HepG2 (cell line): ENCODE results near the gene PNP. TPM values are rescaled to one million over a fixed set of nuclear protein-coding genes. Genes with fewer than 3 reads are reported as not detected.
A peak's percentile ranks its signal among the peaks of the same experiment; 100 is the strongest.

Experiments used
- ATAC-seq: fragments of 200-7000 bp; cut with Tn5 transposase; 3 replicates; pipeline ENCODE4 v1.9.1; 2020; ENCODE audit warnings: mild to moderate bottlenecking, moderate library complexity
- BruUV-seq: library from RNA; stranded (reverse); fragments of 400-500 nt; replicated peaks from 2 replicates; lab custom pipeline; 2021; lab: Mats Ljungman, UMichigan
- CTCF ChIA-PET: fragments of 300-600 bp; formaldehyde crosslinking; extraction: SDS; loops from one replicate; lab custom pipeline; 2021; ENCODE audit warnings: low total read pairs, inconsistent platforms, low intra/inter-chr PET ratio; lab: Yijun Ruan, JAX
- POLR2A ChIA-PET: fragments of 350-600 bp; sonication (Branson Sonifier 250); formaldehyde crosslinking; loops from one replicate; lab custom pipeline; 2020; ENCODE audit warnings: antibody characterized with exemption, inconsistent platforms; lab: Yijun Ruan, JAX
- DNase-seq: peaks from one replicate; pipeline ENCODE4 v3.0.0-alpha.2; 2015; ENCODE audit warnings: low spot score
- FAIRE-seq: peaks from 3 replicates; lab custom pipeline; 2011; peaks lifted over from hg19 to GRCh38; lab: Jason Lieb, UNC
- H2AFZ ChIP-seq: one replicate; pipeline ENCODE4 v1.6.1; 2011; ENCODE audit warnings: low read length, inconsistent platforms
- H3K27ac ChIP-seq: fragments of 300-600 bp; 3 replicates; pipeline ENCODE4 v1.8.0; 2011; ENCODE audit warnings: mixed run types, mild to moderate bottlenecking, mixed read lengths, low read length, inconsistent platforms; ENCODE audit not compliant: insufficient read depth; ENCODE audit errors: extremely low read length
- H3K27me3 ChIP-seq, 2 experiments: fragments of 200-600 bp in 1 of 2; 2 replicates in 1 of 2; 3 replicates in 1 of 2; pipeline versions ENCODE4 v1.6.0 to v1.8.0; 2011; ENCODE audit warnings: low read length in 2 of 2, mild to moderate bottlenecking in 2 of 2, moderate library complexity in 2 of 2, inconsistent platforms in 1 of 2; ENCODE audit not compliant: insufficient read depth in 2 of 2, control insufficient read depth in 1 of 2
- H3K36me3 ChIP-seq, 2 experiments: fragments of 200-600 bp in 1 of 2; replicated peaks in 1 of 2; 2 replicates in 1 of 2; 3 replicates in 1 of 2; pipeline versions ENCODE4 v1.5.1 to v1.8.0; 2011; ENCODE audit warnings: low read length in 2 of 2, inconsistent platforms in 1 of 2; ENCODE audit not compliant: insufficient read depth in 2 of 2, control insufficient read depth in 1 of 2
- H3K4me1 ChIP-seq: 2 replicates; pipeline ENCODE4 v1.5.1; 2012; ENCODE audit warnings: low read length, inconsistent platforms; ENCODE audit not compliant: insufficient read depth
- H3K4me2 ChIP-seq: 2 replicates; pipeline ENCODE4 v1.6.0; 2011; ENCODE audit warnings: low read depth, low read length, inconsistent platforms
- H3K4me3 ChIP-seq, 3 experiments: fragments of 200-600 bp in 1 of 3; sonication (generic), shearing (Covaris generic) in 1 of 3; replicated peaks in 1 of 3; 2 replicates each; pipeline ENCODE4 v1.5.1; 2011 to 2016; ENCODE audit warnings: low read length in 3 of 3, inconsistent platforms in 2 of 3, low read depth in 2 of 3, mild to moderate bottlenecking in 2 of 3, control low read depth in 1 of 3, mixed read lengths in 1 of 3; ENCODE audit not compliant: insufficient read depth in 1 of 3
- H3K79me2 ChIP-seq: one replicate; pipeline ENCODE4 v1.6.1; 2011; ENCODE audit warnings: low read length, inconsistent platforms; ENCODE audit not compliant: insufficient read depth
- H3K9ac ChIP-seq: 2 replicates; pipeline ENCODE4 v1.6.0; 2011; ENCODE audit warnings: mild to moderate bottlenecking, low read depth, low read length, inconsistent platforms; ENCODE audit not compliant: insufficient read depth
- H3K9me3 ChIP-seq: 2 replicates; pipeline ENCODE4 v1.5.1; 2012; ENCODE audit warnings: mild to moderate bottlenecking, low read length
- H4K20me1 ChIP-seq: 2 replicates; pipeline ENCODE4 v1.6.0; 2011; ENCODE audit warnings: inconsistent platforms, mild to moderate bottlenecking, low read length, moderate library complexity; ENCODE audit not compliant: insufficient read depth
- ARNT ChIP-seq: fragments of 450-650 bp; IDR thresholded peaks from 2 replicates; pipeline ENCODE4 v1.6.1; 2017
- CC2D1A ChIP-seq: sonication (generic); formaldehyde crosslinking; IDR thresholded peaks from 2 replicates; pipeline ENCODE4 v1.8.1; 2023; ENCODE audit warnings: mild to moderate bottlenecking, missing genetic modification reagents
- CEBPG ChIP-seq: IDR thresholded peaks from 2 replicates; pipeline ENCODE4 v1.6.1; 2016
- DMAP1 ChIP-seq: IDR thresholded peaks from 2 replicates; pipeline ENCODE4 v1.6.1; 2016
- HMGA1 ChIP-seq: sonication (generic); formaldehyde crosslinking; conservative IDR thresholded peaks from 2 replicates; pipeline ENCODE4 v1.4.0; 2020; ENCODE audit warnings: missing genetic modification reagents
- KLF9 ChIP-seq: IDR thresholded peaks from 2 replicates; pipeline ENCODE4 v1.6.1; 2016; ENCODE audit warnings: low read depth
- MAFF ChIP-seq: IDR thresholded peaks from 2 replicates; pipeline ENCODE4 v1.6.1; 2011; ENCODE audit warnings: low read depth, low read length, improper control_type of control experiment
- MAFK ChIP-seq, 2 experiments: IDR thresholded peaks in 1 of 2; conservative IDR thresholded peaks in 1 of 2; 2 replicates each; pipeline ENCODE4 v1.6.1; 2011; ENCODE audit warnings: improper control_type of control experiment in 2 of 2, low read length in 2 of 2
- MIXL1 ChIP-seq: IDR thresholded peaks from 2 replicates; pipeline ENCODE4 v1.6.1; 2016
- NFE2L2 ChIP-seq: fragments of 150-350 bp; IDR thresholded peaks from 2 replicates; pipeline ENCODE4 v1.6.1; 2014; ENCODE audit warnings: low read length
- PAX8 ChIP-seq: sonication (generic); formaldehyde crosslinking; IDR thresholded peaks from 2 replicates; pipeline ENCODE4 v1.8.0; 2022; ENCODE audit warnings: mild to moderate bottlenecking, missing genetic modification reagents, borderline replicate concordance
- RFXANK ChIP-seq: IDR thresholded peaks from 2 replicates; pipeline ENCODE4 v1.6.1; 2016
- SYNCRIP ChIP-seq: fragments of 200-400 bp; formaldehyde crosslinking; IDR thresholded peaks from 2 replicates; pipeline ENCODE4 v1.6.1; 2018; ENCODE audit warnings: mild to moderate bottlenecking, low read depth, low read length; ENCODE audit not compliant: insufficient read depth
- TOPORS ChIP-seq: sonication (generic); formaldehyde crosslinking; IDR thresholded peaks from 2 replicates; pipeline ENCODE4 v1.8.0; 2023; ENCODE audit warnings: mild to moderate bottlenecking, missing genetic modification reagents
- ZBTB20 ChIP-seq: sonication (generic); formaldehyde crosslinking; IDR thresholded peaks from 2 replicates; pipeline ENCODE4 v1.8.1; 2023; ENCODE audit warnings: missing genetic modification reagents, low read depth, mild to moderate bottlenecking, borderline replicate concordance
- ZNF644 ChIP-seq: IDR thresholded peaks from 2 replicates; pipeline ENCODE4 v1.6.1; 2016; ENCODE audit warnings: low read depth
- WGBS: methylation state at CpG from one replicate; pipeline ENCODE4 v1.1.6; 2017; ENCODE audit warnings: low lambda C conversion rate; 5-methylcytosine and 5-hydroxymethylcytosine counted together
- in situ Hi-C: cut with HindIII; loops from 2 replicates; pipeline ENCODE4 v1.10.0; 2017; ENCODE audit warnings: low pct_unique_long_range_greater_than_20kb; ENCODE audit not compliant: extremely low pct_ligation_motif_present
- intact Hi-C: fragments of 100-400 bp; cut with micrococcal nuclease; formaldehyde crosslinking; loops from one replicate; pipeline ENCODE4 v1.10.0; 2022; ENCODE audit not compliant: unreplicated experiment
- polyA plus RNA-seq, 8 experiments: library from polyadenylated mRNA; depleted of rRNA in 3 of 8; stranded (reverse) in 7 of 8; unstranded in 1 of 8; fragments of >200 nt; fragmentation: Illumina TruSeq in 4 of 8; extraction: Trizol in 4 of 8; gene quantifications; 2 replicates each; pipeline versions ENCODE4 v1.2.1 to v1.2.3, GENCODE V29; 2011 to 2016; ENCODE audit warnings: low read depth in 4 of 8, missing spikeins in 1 of 8, mixed read lengths in 1 of 8; ENCODE audit not compliant: insufficient read depth in 1 of 8
- total RNA-seq, 5 experiments: library from RNA; depleted of rRNA; stranded (reverse); fragments of >200 nt; fragmentation: Illumina TruSeq; extraction: Trizol; gene quantifications; 2 replicates each; pipeline ENCODE4 v1.2.3, GENCODE V29; 2016; ENCODE audit warnings: low read depth in 1 of 5

PNP gene
- total and polyA plus RNA-seq, 2 of the 13 experiments (the other 11 are each of a cell fraction or from before 2014, with no cell fraction given): 45.4 to 74.8 TPM

- H3K9me3 ChIP-seq: no peaks in the 10 kb centered on the region
- no peak overlapping the region for H3K27ac ChIP-seq
- H3K4me3 ChIP-seq: no peak overlapping the region
- POLR2A ChIA-PET: no interaction called here
- ATAC-seq: no peak
- intact Hi-C loops: no loop called here
- BruUV-seq: no TSS peak
- no peaks in the 10 kb centered on the region for H3K36me3 ChIP-seq
- no peaks in the 10 kb centered on the region for H3K27me3 ChIP-seq
- no peak for DNase-seq
- no peak for FAIRE-seq
- CTCF ChIA-PET: no interaction called here
- H4K20me1 ChIP-seq: no peaks in the 10 kb centered on the region
- in situ Hi-C loops: no loop called here
- H3K4me2 ChIP-seq: no peak overlapping the region
- H3K4me1 ChIP-seq: no peaks in the 10 kb centered on the region
- H3K79me2 ChIP-seq: no peaks in the 10 kb centered on the region
- H3K9ac ChIP-seq: no peak overlapping the region
- WGBS: 88% methylated on average over 2 of the region's 2 CpGs
- no peak overlapping the region for H2AFZ ChIP-seq
- TF ChIP-seq NFE2L2 (peak; percentile 78; the same call in 1 of the 2 replicates), DMAP1 (CRISPR knock-in tag) (no peak), ZBTB20 (CRISPR knock-in tag) (no peak), MAFF (peak; percentile 13; the same call in 1 of the 2 replicates), TOPORS (CRISPR knock-in tag) (no peak), MAFK (conservative IDR thresholded peaks at IDR 0.05 in 1 of 2, IDR thresholded peaks at IDR 0.05 in 1 of 2; ENCODE audit: low read length in 2 of 2) (peak; percentile 32 to 35; a peak in 2 of 4 replicates), CEBPG (CRISPR knock-in tag) (no peak)
Measured at GRCh38 chr14:20501346-20501745, 32.1 kb downstream of the PNP start.

GRCh38 chr14:20503898-20504297 lies 34.7 kb downstream of the PNP start:
- Histone ChIP-seq H3K4me2 (no peak overlapping the region), H3K79me2 (no peaks in the 10 kb centered on the region), H4K20me1 (no peaks in the 10 kb centered on the region), H2AFZ (no peak overlapping the region), H3K27me3 (no peaks in the 10 kb centered on the region), H3K4me1 (no peaks in the 10 kb centered on the region), H3K27ac (no peak overlapping the region), H3K4me3 (no peak overlapping the region), H3K9ac (no peak overlapping the region), H3K9me3 (no peaks in the 10 kb centered on the region), H3K36me3 (no peaks in the 10 kb centered on the region)
- 8% methylated on average over 6 of the region's 6 CpGs for WGBS
- BruUV-seq: no TSS peak
- FAIRE-seq (no peak), ATAC-seq (no peak), DNase-seq (no peak)
- in situ Hi-C loops: no loop called here
- POLR2A ChIA-PET: no interaction called here
- CTCF ChIA-PET: no interaction called here
- intact Hi-C loops: no loop called here
- TF ChIP-seq HMGA1 (CRISPR knock-in tag) (no peak), RFXANK (CRISPR knock-in tag) (no peak), SYNCRIP (no peak), KLF9 (CRISPR knock-in tag) (no peak), CC2D1A (CRISPR knock-in tag) (no peak), MIXL1 (CRISPR knock-in tag) (no peak), ZNF644 (no peak), PAX8 (CRISPR knock-in tag) (no peak), ARNT (no peak)
